GM18508 (cell line): ENCODE measurements around the gene ZNF618.

Experiments used
- ATAC-seq: cut with Tn5 transposase; IDR thresholded peaks from one replicate; pipeline ENCODE4 v1.9.1; 2021; ENCODE audit warnings: moderate number of reproducible peaks; ENCODE audit not compliant: insufficient read depth, unreplicated experiment

ZNF618 gene

DNA sequence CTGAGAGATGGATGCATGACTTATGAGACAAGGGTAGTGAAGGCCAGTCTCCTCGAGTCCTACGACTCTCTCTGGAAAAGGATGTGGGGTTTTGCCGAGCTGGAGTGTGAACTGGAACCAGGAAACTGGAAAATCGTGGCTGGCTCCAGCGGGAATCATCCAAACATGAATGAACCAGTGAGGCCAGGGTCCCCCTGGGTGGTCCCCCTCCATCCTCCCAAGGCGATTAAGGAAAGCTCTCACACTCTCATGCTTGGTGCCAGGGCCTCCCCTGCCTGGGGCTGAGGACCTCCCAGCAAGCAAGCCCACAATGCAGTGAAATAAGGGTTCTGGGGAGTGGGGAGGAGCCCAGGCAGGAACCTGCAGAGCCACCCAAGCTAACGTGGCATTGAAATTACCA lies 211.6 kb downstream of the ZNF618 start:
- no peak for ATAC-seq

DNA sequence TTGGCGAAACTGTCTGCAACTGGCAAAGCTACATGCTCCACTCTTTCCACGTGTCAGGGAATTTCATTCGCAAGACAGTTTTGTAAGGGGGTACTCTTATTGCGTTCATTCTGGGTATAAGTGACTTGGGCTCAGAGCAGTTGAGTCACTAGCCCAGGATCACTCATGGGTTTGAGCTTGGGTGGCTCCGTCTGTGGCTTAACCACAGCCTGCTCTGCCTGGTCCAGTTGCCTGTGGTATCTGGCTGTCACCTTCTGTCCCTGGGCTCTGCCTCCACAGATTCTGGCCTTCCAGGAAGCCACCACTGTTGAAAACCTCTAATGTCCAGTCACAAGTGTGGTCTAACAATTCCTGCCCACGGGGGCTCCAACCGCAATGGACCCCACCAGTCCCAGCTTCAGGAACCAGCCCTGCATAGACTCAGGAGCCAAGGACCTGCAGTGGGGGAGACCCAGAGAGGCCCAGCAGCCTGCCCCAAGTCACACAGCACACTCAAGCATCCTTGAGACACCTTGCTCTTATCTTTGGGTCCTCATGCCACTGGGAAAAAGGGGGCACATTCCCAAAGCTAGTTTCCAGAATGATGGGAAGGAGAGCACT lies 212.6 kb downstream of the ZNF618 start:
- ATAC-seq = no peak

DNA sequence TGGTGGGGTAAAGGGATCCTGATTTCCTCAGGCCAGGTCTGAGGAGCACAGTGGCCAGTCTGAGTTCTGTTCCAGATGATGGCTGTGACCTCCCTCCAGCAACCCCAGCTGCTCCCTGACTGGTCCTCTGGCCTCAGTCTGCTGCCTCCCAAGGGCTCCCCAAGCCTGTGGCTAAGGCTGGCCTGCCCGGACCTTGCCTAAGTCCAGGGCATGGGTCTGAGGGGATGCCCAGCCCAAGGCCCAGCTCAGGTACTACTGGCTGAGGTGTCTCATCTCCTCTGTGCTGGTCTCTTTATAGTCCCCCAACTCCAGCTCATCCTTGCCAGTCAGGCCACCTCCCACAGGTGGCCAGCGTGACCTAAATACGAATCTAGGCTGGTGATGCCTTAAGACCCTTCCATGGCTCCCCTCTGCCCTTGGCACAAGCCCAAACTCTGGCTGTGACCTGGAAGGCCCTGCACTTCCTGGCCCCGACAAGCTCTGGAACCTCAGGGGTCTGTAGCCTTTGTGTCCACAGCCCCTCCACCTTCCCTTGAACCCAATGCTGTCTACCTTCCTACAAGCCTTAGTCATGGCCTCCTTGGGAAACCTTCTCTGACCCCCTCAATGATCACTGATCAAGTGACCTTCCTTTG lies 213.2 kb downstream of the ZNF618 start:
- ATAC-seq = no peak

DNA sequence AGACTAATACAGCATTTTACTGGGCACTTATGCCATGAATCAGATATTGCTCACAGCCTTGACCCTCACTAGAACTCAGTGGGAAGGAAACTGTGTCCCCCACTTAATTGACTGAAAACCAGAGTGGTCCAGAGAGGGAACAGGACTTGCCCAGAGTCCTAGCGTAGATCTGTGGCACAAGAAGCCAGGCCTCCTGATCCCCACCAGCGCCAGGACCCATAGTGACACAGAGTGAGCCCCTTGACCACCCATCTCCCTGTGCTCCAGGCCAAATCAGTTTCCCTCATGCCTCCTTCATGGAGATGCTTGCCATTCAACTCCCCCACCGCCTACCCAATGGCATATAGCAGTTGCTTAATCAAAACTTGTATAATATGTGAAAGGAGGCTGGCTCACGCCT lies 214.7 kb downstream of the ZNF618 start:
- ATAC-seq = no peak

DNA sequence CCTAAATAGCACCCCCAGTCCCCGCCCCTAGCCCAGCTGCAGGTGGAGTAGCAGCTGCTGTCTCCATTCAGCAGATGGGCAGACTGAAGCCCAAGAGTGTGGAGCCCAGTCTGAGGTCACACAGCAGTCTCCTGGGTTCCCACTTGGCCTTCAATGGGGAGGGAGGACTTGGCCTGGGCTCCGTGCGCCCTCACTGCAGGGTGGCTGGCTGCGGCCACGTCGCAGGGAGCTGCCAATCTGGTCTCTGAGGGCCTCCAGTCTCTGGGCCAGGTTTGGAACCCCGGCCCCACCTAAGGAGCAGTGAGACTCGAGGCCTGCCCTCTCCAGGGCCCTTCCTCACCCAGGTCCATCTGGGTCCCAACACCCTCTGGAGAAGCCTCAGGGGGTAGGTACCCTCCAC lies 215.6 kb downstream of the ZNF618 start:
- ATAC-seq = no peak

DNA sequence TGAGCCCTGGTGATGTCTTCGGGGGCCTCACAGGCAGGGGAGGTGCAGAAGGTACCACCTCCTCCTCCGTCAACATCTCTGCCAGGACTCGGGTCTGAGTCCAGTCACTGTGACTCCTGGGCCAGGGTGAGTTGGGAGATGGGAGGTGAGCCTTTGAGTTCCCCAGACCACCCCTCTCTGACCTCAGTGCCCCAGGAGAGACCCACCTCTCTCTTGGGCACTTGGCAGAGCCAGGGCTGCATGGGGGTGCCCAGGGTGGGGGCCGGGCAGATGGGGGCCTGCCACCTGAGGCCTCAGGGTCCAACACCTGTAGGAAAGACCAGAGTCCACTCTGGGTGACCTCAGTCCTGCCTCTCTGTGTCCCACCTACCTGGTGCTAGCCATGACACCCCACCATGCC lies 216.2 kb downstream of the ZNF618 start:
- no peak for ATAC-seq

DNA sequence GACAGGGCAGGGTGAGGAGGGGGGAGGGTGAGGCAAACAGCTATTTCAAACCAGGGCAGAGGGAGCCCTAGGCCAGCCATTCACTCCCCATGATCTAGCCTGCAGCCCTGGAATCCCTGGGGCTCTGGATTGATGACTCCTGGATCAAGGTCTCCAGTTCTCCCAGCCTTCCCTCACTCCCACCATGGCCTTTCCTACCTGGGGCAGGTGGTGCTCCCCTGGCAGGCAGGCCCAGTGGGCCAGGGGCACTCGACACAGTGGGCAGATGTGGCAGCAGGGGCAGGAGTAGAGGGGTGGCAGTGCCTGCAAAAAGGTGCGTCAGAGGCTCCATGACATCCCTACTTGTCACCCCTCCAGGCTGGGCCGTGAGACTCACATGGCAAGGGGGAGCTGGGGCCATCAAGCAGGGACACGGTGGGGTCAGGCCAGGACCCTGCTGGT lies 216.9 kb downstream of the ZNF618 start:
- no peak for ATAC-seq

DNA sequence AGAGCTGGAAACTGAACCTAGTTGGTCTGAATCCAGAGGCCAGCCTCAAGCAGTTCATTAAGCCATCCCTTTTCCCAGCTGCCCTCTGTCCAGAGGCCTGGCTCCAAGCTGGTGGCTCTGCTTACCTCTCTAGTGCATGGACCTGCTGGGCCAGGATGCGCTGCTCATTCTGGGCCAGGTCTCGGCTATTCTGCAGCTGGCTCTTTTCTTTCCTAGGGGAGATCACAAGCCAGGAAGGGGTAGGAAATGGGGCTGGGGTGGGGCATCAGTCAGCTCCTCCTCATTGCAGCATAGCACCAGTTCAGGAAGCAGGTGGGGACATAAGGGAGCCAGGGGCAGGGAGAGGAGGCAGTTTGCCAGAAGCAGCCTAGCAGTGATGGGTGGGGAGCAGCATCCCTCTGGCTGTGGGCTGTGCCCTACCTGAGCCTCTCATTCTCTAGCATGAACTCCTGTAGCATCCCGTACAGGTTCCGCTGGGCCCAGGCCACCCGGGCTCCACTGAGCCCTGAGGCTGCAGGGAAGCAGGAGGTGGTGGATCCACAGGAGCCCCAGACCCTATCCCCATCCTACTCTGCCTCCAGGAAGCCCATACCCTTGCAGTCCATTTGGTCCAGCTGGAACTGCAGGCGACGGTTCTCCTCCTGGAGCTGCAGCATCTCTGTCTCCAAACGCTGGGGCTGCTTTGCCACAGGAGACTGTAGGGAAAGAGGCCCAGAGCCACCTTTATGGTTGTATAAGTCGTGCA lies 217.8 kb downstream of the ZNF618 start:
- no peak for ATAC-seq

DNA sequence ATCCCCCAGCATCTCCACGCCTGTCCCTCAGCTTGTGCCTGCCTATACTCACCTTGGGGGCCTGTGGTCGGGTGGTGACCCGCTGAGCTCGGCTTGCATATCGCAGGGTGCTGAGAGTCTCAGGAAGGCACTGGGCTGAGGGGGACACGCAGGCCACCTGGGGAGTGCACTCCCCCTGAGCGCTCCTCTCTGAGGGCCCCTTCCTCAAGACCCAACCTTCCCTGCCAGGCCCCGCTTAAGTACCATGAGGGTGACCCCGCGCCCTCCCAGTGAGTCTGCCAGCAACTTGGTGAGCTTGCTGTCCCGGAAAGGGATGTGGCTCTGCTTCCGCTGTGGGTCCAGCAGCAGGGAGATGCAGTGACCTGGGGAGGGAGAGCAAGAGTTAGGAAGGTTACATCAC lies 218.9 kb downstream of the ZNF618 start:
- no peak for ATAC-seq

DNA sequence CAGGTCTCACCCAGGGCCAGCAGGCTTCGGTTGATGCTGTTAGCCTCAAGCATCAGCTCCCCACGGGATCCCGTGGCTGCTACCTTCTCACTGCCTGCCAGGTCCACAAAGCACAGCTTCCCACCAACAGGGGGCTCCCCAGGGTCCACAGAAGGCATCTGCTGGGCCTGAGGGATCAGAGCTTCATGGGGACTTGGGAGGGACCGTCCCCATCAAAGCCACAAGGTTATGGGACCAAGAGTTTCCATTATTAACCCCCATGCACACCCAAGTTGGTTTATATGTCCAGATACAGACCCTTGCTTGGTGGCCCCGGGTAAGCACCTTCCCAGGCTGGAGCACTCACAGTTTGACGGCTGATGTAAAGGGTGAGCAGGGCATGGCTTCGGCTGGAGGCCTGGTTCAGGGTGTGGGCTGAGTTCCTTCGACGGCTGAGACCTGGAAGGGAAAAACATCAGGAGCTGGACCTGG lies 220.0 kb downstream of the ZNF618 start:
- ATAC-seq = no peak

DNA sequence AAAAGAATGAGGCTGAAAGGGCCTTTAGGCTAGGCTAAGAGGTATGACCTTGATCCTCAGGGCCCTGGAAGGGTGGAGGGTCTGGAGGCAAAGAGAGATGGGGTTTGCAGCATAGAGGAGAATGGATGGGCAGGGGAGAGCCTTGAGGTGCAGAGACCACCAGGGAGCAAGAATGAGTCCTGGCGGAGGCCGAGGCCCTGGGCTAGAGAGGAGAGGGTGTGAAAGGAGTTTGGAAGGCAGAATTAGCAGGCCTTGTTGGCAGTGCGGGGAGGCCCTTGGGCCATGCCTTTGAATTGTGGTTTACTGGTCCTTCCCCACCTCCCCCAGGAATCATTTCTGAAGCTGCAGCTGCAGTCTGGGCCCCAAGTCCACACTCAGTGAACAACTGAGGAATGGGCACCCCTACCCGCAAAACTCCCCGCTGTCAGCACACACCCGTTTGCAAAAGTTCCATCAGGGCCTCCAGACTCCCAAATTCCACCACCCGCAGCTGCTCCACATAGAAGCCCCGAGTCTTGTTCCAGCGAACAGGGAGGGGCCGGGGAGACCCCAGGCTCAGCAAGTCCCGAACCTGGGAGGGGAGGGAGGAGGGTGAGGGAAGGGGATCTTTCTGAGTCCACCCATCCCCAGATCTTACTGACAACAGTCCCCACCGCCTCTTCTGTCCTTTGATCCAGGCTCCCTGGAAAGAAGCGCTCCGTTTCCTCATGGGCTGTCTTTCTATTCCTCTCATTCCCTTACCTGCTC lies 220.9 kb downstream of the ZNF618 start:
- no peak for ATAC-seq

DNA sequence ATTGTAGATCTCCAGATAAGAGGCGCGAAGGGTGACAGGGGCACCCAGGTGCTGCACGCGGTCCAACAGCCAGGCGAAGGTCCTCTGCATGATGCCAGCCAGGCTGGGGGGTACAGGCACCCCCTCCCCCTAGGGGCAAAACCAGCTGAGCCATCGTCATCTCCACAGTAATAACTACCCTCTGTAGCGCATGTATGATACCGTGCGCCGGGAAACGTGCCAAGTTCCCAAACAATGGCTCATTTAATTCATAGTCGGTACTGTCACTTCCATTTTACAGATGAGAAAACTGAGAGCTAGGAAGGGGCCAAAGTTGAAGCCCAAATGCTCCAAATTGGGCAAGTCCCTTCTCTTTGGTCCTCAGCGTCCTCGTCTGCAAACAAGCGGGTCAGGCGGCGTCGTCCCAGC lies 221.5 kb downstream of the ZNF618 start:
- ATAC-seq = no peak

DNA sequence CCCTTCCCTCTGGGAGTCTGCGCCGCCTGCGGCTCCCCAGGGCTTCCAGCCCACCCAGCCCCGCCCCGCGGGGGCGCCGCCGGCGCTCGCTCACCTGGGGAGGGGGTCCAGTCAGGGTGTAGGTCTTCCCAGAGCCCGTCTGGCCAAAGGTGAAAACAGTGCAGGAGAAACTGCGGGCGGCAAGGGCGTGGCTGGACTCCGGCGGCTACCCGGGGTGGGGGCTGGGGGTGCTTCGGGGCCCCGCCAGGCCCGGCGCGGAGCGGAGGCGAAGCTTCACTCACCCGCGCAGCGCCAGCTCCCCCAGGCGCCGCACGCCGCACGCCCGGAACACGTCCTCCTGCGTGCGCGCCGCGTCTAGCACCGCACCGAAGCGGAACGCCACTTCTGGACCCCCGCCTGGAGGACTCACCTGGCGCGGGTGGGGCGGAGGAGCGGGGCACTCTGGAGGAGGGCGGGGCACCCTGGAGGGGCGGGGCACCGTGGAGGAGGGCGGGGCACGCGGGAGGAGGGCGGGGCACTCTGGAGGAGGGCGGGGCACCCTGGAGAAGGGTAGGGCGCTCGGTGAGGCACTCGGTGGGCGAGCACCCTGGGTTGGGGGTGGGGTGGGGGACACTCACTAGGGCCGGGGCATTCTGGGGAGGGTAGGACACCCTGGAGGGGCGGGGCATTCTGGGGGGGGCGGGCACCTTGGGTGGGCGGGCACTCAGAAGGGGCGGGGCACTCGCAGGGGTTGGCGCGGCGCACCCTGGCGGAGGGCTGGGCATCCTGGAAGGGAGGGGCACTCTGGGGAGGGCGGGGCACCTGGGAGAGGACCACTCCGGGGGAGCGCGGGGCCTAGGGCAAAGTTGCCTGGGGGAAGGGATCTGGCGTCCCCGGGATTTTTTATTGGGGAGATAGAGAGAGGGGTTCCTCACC lies 222.2 kb downstream of the ZNF618 start:
- no peak for ATAC-seq

DNA sequence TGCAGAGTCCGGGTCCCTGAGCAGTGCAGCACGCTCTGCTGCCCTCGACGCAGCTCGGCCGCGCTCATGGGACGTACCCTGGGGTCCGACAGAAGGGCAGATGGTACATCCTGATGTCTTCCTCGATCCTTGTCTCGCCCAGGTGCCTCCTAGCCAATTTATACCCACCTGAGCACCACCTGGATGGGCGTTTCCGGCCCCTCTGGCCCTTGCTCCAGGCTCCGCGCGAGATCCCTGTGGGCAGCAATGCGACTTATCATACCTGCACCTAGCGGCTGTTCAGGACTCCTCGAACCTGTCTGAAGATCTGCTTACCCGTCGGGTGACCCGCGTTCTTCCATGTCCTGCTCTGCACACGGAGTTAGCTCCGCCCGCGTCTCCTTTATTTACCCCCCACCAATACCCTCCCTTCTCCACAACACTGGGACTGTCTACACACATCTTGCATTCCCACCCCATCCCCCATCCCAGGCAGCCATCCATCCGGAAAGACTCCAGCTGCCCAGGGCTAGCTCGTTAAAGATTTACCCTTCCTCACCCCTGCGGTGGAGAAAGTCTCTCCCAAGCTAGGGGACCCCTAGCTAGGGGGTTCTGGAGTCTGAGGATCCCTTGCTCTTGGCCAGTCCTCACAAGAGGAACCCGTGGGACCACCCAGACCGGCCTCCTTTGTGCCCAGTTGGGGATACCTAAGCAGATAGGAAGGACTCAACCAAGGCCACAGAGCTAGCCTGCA lies 223.0 kb downstream of the ZNF618 start, which contains the start of gene KIF12:
Gene KIF12, minus strand, starts transcription at position 357 of the 733 bp plus-strand sequence. Its CDS starts 16 bp downstream, at position 341.
- ATAC-seq = no peak

DNA sequence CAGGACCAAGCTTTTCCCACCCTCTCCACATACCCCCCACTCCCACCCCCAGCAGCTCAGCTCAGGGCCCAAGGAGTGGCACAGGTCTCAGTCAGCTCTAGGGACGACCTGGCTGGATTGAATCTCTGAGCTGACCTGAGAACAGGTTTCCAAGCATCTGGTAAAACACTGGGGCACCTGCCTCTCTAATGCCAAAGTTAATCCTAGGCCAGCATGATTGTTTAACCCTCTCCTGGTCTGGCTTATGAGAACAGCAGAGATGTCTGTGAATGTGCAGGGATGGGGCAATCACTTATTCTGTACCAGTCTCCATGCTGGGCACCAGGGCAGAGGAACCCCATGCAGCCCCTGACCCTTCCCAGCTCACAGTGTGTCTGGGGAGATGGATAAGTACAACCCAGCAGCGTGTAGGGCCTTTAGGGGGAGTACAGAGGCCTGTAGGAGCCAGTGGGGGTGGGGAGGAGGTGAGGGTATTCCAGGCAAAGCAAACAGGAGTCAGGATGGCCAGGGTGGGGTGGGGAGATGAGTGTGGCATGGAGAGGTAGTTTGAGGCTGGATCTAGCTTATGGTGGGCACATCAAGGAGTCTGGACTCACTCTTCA lies 223.7 kb downstream of the ZNF618 start:
- no peak for ATAC-seq

DNA sequence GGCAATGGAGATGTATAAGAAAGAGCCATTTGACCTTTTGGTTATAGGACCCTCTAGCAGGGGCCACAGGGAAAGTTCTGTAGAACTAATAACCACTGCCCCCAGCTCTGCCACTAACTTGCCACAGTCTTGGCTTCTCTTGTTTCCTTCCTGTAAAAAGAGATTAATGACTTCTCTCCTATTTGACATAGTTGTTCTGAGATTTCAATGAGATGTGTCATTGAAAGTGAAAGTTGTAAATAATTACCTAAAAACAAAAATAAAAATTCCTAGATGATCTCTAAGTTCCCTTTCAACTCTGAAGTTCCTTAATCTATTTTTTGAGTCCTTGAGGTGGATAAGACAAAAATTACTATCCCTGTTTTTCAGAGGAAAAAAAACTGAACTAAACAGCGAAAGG lies 224.4 kb downstream of the ZNF618 start:
- ATAC-seq = no peak

DNA sequence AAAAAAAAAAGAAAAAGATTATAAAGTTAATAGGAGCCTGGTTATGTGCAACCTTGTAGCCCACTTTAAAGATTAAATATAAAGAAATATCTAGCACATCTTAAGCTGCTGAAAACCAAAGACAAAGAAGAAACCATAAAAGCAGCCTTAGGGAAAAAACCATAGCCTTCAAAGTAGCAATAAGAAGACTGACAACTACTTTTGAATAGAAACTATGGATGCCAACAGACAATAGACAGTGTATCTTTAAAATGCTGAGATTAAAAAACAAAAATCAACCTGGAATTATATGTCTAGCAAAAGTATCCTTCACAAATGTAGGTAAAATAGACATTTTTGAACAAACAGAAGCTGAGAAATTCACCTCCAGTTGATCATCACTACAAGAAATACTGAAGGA lies 226.4 kb downstream of the ZNF618 start:
- no peak for ATAC-seq

DNA sequence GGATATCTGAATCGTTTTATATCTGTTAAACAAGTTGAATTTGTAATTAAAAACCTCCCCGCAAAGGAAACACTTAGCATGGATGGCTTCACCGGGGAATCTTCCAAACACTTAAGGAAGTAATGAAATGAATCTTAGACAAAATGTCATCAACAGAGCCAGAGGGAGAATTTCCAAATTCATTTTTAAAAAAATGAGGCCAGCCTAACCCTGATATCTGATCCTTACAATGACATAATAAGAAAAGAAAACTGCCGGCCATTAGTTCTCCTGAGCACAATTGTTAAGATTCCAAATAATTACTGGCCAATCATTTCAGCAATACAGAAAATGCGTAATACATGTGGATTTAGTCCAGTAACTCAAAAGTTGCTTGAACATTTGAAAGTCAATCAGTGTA lies 229.1 kb downstream of the ZNF618 start:
- no peak for ATAC-seq
